ENCODE data around the gene KPNA1. TPM values are rescaled to one million over a fixed set of nuclear protein-coding genes. Genes with fewer than 3 reads are reported as not detected.
A peak's percentile ranks its signal among the peaks of the same experiment; 100 is the strongest.

Gene KPNA1
- total RNA-seq, 3 donors from 2014 or later (not counting 1 experiment from before 2014, with no cell fraction given), result 62.3 to 67.1 (median 63.1) TPM

DNA sequence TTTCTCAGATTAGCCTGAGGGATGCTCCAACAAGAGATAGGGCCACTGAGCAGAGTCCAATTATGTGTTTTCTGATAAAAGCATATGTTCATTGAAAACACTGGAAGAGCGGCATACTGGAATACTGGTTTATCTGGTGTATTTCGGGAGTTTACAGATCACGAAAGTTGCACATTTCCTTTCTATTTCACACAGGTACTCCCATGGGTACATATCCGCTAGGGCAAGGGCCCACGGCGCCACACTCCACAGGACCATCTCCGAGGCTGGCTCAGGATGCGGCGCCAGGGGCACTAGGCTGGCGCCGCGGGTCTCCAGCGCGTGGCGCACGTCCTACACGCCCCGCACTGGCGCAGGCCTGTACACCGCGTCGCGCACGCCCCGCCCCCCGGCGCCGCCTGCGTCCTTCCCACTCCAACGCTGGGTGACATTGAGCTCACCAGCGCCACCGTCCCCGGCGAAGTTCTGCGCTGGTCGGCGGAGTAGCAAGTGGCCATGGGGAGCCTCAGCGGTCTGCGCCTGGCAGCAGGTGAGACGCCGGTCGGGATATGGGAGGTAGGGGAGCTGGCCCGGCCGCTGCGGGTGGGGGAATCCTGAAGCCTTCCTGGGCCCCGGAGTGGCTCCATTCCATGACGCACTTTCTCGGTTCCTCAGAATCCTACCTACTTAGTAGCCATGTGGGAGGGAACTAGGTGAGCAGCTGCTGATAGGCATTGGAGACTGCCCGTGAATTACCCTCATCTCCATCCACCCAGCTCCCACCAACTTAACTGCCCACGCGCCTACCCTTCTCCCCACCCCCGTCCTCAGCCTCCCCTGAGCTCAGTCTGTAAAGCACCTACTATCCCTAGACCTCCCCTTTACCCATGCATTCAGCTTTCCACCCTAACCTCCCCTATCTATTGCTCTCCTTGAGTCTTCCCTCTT lies 130.7 kb downstream of the KPNA1 start, which contains the start of gene FAM162A:
Gene FAM162A, plus strand, starts transcription at position 412 of the 927 bp plus-strand sequence. Its CDS starts 84 bp downstream, at position 496.
- Mint-ChIP-seq H3K36me3 (no peaks in the 10 kb centered on the region), H3K27ac (peak within 1 kb of the TSS; percentile 86 to 89), H3K4me3 (peak within 1 kb of the TSS; percentile 91), H3K9me3 (no peaks in the 10 kb centered on the region), H3K4me1 (peaks cover 23% of the 10 kb centered on the region in 2 donors), H3K27me3 (ENCODE audit: low read depth in 2 of 2) (no peaks in the 10 kb centered on the region)
- Histone ChIP-seq H3K4me1 (ENCODE audit: control insufficient read depth, insufficient read depth, low read length) (peaks cover 15% of the 10 kb centered on the region), H3K27ac (ENCODE audit: low read length) (peak within 1 kb of the TSS; percentile 74), H3K27me3 (ENCODE audit: control insufficient read depth, insufficient read depth, low read length) (no peaks in the 10 kb centered on the region), H3K36me3 (ENCODE audit: control insufficient read depth, insufficient read depth, low read length) (peaks cover 3% of the 10 kb centered on the region), H3K4me3 (ENCODE audit: low read length) (peak within 1 kb of the TSS; percentile 87), H3K9me3 (ENCODE audit: control insufficient read depth, insufficient read depth, low read length) (no peaks in the 10 kb centered on the region)
- intact Hi-C loops (cut with micrococcal nuclease), result loop anchor here (1.0 to 10.0 kb wide), 5 partner anchors 32 to 837 kb away; partner anchors contain the start of genes GOLGB1, KPNA1, PARP14 and POLQ
- TF ChIP-seq CTCF (IDR thresholded peaks at IDR 0.05), result peak; percentile 63
- under 1% methylated on average over 52 of the region's 52 CpGs for WGBS (ENCODE audit: insufficient coverage)
- DNase-seq (peak; percentile 88 to 97), ATAC-seq (peak; percentile 93 to 99 (median 95))

- peak within 1 kb of the TSS; percentile 86 to 89 for H3K27ac Mint-ChIP-seq
- ATAC-seq (peak; percentile 66 to 75 (median 69)), DNase-seq (peak; percentile 80 to 89)
- no peaks in the 10 kb centered on the region for H3K9me3 Mint-ChIP-seq
- peak within 1 kb of the TSS; percentile 74 for H3K27ac ChIP-seq (ENCODE audit: low read length)
- peaks cover 23% of the 10 kb centered on the region in 2 donors for H3K4me1 Mint-ChIP-seq
- no peak for TF ChIP-seq CTCF (IDR thresholded peaks at IDR 0.05)
- intact Hi-C loops (cut with micrococcal nuclease), result loop anchor here (5.0 to 10.0 kb wide), 3 partner anchors 132 to 836 kb away; partner anchors contain the start of genes GOLGB1, KPNA1 and POLQ
- H3K36me3 ChIP-seq (ENCODE audit: control insufficient read depth, insufficient read depth, low read length), result peaks cover 3% of the 10 kb centered on the region
- H3K36me3 Mint-ChIP-seq, result no peaks in the 10 kb centered on the region
- no peaks in the 10 kb centered on the region for H3K27me3 Mint-ChIP-seq (ENCODE audit: low read depth in 2 of 2)
- H3K4me3 ChIP-seq (ENCODE audit: low read length), result peak within 1 kb of the TSS; percentile 87
- no peaks in the 10 kb centered on the region for H3K9me3 ChIP-seq (ENCODE audit: control insufficient read depth, insufficient read depth, low read length)
- peak within 1 kb of the TSS; percentile 91 for H3K4me3 Mint-ChIP-seq
- H3K27me3 ChIP-seq (ENCODE audit: control insufficient read depth, insufficient read depth, low read length), result no peaks in the 10 kb centered on the region
- WGBS (ENCODE audit: insufficient coverage), result 0% methylated on average over 29 of the region's 31 CpGs
- peaks cover 15% of the 10 kb centered on the region for H3K4me1 ChIP-seq (ENCODE audit: control insufficient read depth, insufficient read depth, low read length)
These were observed 131.7 kb downstream of the KPNA1 start, which contains the start of gene MIX23 for GRCh38 chr3:122382888-122383666. Gene MIX23, minus strand, starts transcription at chr3:122383231. Its CDS starts 7 bp downstream, at chr3:122383224.

DNA sequence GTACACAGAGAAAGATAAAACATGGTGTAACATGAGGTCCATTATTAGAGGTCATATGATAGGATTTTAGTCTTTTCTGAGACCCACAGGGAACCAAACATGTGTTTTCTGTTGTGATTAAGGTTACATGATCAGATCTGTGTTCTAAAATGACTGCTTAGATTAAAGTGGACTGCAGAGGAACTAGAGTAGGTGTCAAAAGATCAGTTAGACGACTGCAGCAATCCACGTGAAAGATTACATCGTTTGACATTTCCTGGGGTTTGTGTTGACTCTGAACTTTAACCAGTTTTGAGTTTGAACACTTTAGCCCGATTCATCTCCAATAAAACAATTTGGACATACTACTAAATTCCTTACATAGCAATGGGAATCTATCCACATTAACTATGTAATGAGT lies 136.8 kb downstream of the KPNA1 start:
- ATAC-seq (no peak), DNase-seq (no peak)
- no peaks in the 10 kb centered on the region for H3K27me3 Mint-ChIP-seq (ENCODE audit: low read depth in 2 of 2)
- H3K27ac ChIP-seq (ENCODE audit: low read length), result no peak overlapping the region
- no peaks in the 10 kb centered on the region for H3K36me3 ChIP-seq (ENCODE audit: control insufficient read depth, insufficient read depth, low read length)
- peaks cover 7% of the 10 kb centered on the region in 2 donors for H3K4me1 Mint-ChIP-seq
- H3K4me3 ChIP-seq (ENCODE audit: low read length), result no peak overlapping the region
- no peaks in the 10 kb centered on the region for H3K9me3 Mint-ChIP-seq
- intact Hi-C loops (cut with micrococcal nuclease), result no loop called here
- H3K36me3 Mint-ChIP-seq, result no peaks in the 10 kb centered on the region
- no peak overlapping the region for H3K27ac Mint-ChIP-seq
- H3K4me1 ChIP-seq (ENCODE audit: control insufficient read depth, insufficient read depth, low read length), result peaks cover 7% of the 10 kb centered on the region
- H3K9me3 ChIP-seq (ENCODE audit: control insufficient read depth, insufficient read depth, low read length), result no peaks in the 10 kb centered on the region
- TF ChIP-seq CTCF (IDR thresholded peaks at IDR 0.05), result no peak
- WGBS (ENCODE audit: insufficient coverage), result 75% methylated on average over 4 of the region's 4 CpGs
- no peak overlapping the region for H3K4me3 Mint-ChIP-seq
- no peaks in the 10 kb centered on the region for H3K27me3 ChIP-seq (ENCODE audit: control insufficient read depth, insufficient read depth, low read length)

Measured in natural killer cell (primary cell).